Fibroblast of skin of left biceps (primary cell): ENCODE data around the gene ZNF394.

Source experiments
- DNase-seq, 2 experiments: peaks; one replicate each; pipeline ENCODE4 v3.0.0-alpha.2; 2013; ENCODE audit warnings: low read depth in 2 of 2

The ZNF394 gene

GRCh38 chr7:99493823-99494222, 6.3 kb downstream of the ZNF394 start:
- no peak for DNase-seq

GRCh38 chr7:99490878-99491277, 9.2 kb downstream of the ZNF394 start:
- DNase-seq = no peak

GRCh38 chr7:99489235-99489634, 10.8 kb downstream of the ZNF394 start:
- no peak for DNase-seq

GRCh38 chr7:99485094-99485493, 15.0 kb downstream of the ZNF394 start:
- DNase-seq = no peak

- DNase-seq = no peak
Measured at GRCh38 chr7:99478464-99479440, 21.3 kb downstream of the ZNF394 start.

- DNase-seq = no peak
Measured at GRCh38 chr7:99476107-99476506, 24.0 kb downstream of the ZNF394 start.

- peak in 1 of 2 experiments; percentile 21 for DNase-seq
Measured at GRCh38 chr7:99473315-99473596, 26.8 kb downstream of the ZNF394 start.

GRCh38 chr7:99472561-99473314, 27.3 kb downstream of the ZNF394 start, which contains the start of gene ZNF789:
TSS of gene ZNF789 (plus strand) at chr7:99472890. CDS start at chr7:99476457, 3,567 bp downstream.
- peak; percentile 88 to 90 for DNase-seq

- no peak for DNase-seq
Measured at GRCh38 chr7:99469381-99470065, 30.6 kb downstream of the ZNF394 start.

- no peak for DNase-seq
Measured at GRCh38 chr7:99468336-99468918, 31.7 kb downstream of the ZNF394 start.

- no peak for DNase-seq
Measured at GRCh38 chr7:99465421-99465768, 34.7 kb downstream of the ZNF394 start.

GRCh38 chr7:99461221-99461620, 38.9 kb downstream of the ZNF394 start:
- DNase-seq = no peak

GRCh38 chr7:99460651-99461050, 39.4 kb downstream of the ZNF394 start:
- DNase-seq = no peak

GRCh38 chr7:99459087-99459486, 41.0 kb downstream of the ZNF394 start:
- no peak for DNase-seq

- DNase-seq = no peak
Measured at GRCh38 chr7:99457650-99458493, 42.2 kb downstream of the ZNF394 start.

- no peak for DNase-seq
Measured at GRCh38 chr7:99457050-99457649, 42.9 kb downstream of the ZNF394 start.

GRCh38 chr7:99456288-99456687, 43.8 kb downstream of the ZNF394 start:
- no peak for DNase-seq

GRCh38 chr7:99455874-99456273, 44.2 kb downstream of the ZNF394 start:
- no peak for DNase-seq

GRCh38 chr7:99453105-99453504, 47.0 kb downstream of the ZNF394 start:
- no peak for DNase-seq

- no peak for DNase-seq
Measured at GRCh38 chr7:99452541-99452940, 47.5 kb downstream of the ZNF394 start.

GRCh38 chr7:99451936-99452335, 48.1 kb downstream of the ZNF394 start:
- DNase-seq = no peak
